BE2C (cell line): Measurements from ENCODE around the gene CRIP3.

ENCODE experiments used
- DNase-seq: peaks from one replicate; pipeline ENCODE4 v3.0.0-alpha.2; 2020
- H3K27me3 ChIP-seq: fragments of 250-450 bp; sonication (Bioruptor Pico); 2 replicates; pipeline ENCODE4 v1.5.1; 2020; ENCODE audit warnings: mild to moderate bottlenecking
- H3K36me3 ChIP-seq: fragments of 250-450 bp; sonication (Bioruptor Pico); 2 replicates; pipeline ENCODE4 v1.5.1; 2020; ENCODE audit warnings: mild to moderate bottlenecking
- H3K4me1 ChIP-seq: fragments of 250-450 bp; sonication (Bioruptor Pico); 2 replicates; pipeline ENCODE4 v1.5.1; 2020
- H3K4me3 ChIP-seq: 2 replicates; pipeline ENCODE4 v1.5.1; 2011; ENCODE audit warnings: low read depth, low read length
- H3K9me3 ChIP-seq: fragments of 250-450 bp; sonication (Bioruptor Pico); 2 replicates; pipeline ENCODE4 v1.5.1; 2020
- CTCF ChIP-seq: IDR thresholded peaks from 2 replicates; pipeline ENCODE4 v1.5.1; 2012; ENCODE audit warnings: mild to moderate bottlenecking, low read depth, low read length

CRIP3 gene

GRCh38 chr6:43339168-43339567 lies 30.5 kb upstream of the CRIP3 start:
- no peak overlapping the region for H3K4me3 ChIP-seq
- DNase-seq = no peak
- H3K36me3 ChIP-seq = peaks cover 48% of the 10 kb centered on the region
- H3K27me3 ChIP-seq = no peaks in the 10 kb centered on the region
- H3K4me1 ChIP-seq = no peaks in the 10 kb centered on the region
- TF ChIP-seq CTCF = no peak
- no peaks in the 10 kb centered on the region for H3K9me3 ChIP-seq

GRCh38 chr6:43338243-43338642 lies 29.6 kb upstream of the CRIP3 start:
- H3K9me3 ChIP-seq = no peaks in the 10 kb centered on the region
- no peak for DNase-seq
- peaks cover 44% of the 10 kb centered on the region for H3K36me3 ChIP-seq
- H3K27me3 ChIP-seq = no peaks in the 10 kb centered on the region
- H3K4me3 ChIP-seq = no peak overlapping the region
- TF ChIP-seq CTCF = no peak
- no peaks in the 10 kb centered on the region for H3K4me1 ChIP-seq

GRCh38 chr6:43336382-43336781 lies 27.8 kb upstream of the CRIP3 start:
- H3K4me1 ChIP-seq = no peaks in the 10 kb centered on the region
- no peaks in the 10 kb centered on the region for H3K27me3 ChIP-seq
- TF ChIP-seq CTCF = no peak
- H3K36me3 ChIP-seq = peaks cover 29% of the 10 kb centered on the region
- H3K4me3 ChIP-seq = no peak overlapping the region
- no peaks in the 10 kb centered on the region for H3K9me3 ChIP-seq
- DNase-seq = no peak

- DNase-seq = no peak
- H3K9me3 ChIP-seq = no peaks in the 10 kb centered on the region
- TF ChIP-seq CTCF = no peak
- no peak overlapping the region for H3K4me3 ChIP-seq
- peaks cover 21% of the 10 kb centered on the region for H3K36me3 ChIP-seq
- H3K27me3 ChIP-seq = no peaks in the 10 kb centered on the region
- no peaks in the 10 kb centered on the region for H3K4me1 ChIP-seq
Observed at GRCh38 chr6:43335469-43335868, 26.8 kb upstream of the CRIP3 start.

- no peaks in the 10 kb centered on the region for H3K4me1 ChIP-seq
Observed at GRCh38 chr6:43334466-43335095, 26.0 kb upstream of the CRIP3 start.

More at GRCh38 chr6:43334466-43335095, 26.0 kb upstream of the CRIP3 start:
- Histone ChIP-seq H3K27me3 (no peaks in the 10 kb centered on the region), H3K4me3 (no peak overlapping the region), H3K9me3 (no peaks in the 10 kb centered on the region), H3K36me3 (peaks cover 12% of the 10 kb centered on the region)
- no peak for DNase-seq
- peak; percentile 62 for TF ChIP-seq CTCF
